GM21529 (cell line): ENCODE measurements around the gene FAM72B.
"Not testable (repeated sequence)": the region's sequence is repeated elsewhere in the genome, so short reads cannot be mapped to it uniquely, and the experiment has no call there.

Experiments used
- ATAC-seq: cut with Tn5 transposase; IDR thresholded peaks from one replicate; pipeline ENCODE4 v1.9.1; 2021; ENCODE audit not compliant: unreplicated experiment

The FAM72B gene

GRCh38 chr1:121184290-121185127 lies at the start of gene FAM72B, which contains the start of gene SRGAP2C:
Gene FAM72B (minus strand): TSS chr1:121184340. CDS start chr1:121183489, 851 bp downstream.
Gene SRGAP2C (plus strand): TSS chr1:121184975. CDS start chr1:121187447, 2,472 bp downstream.
- ATAC-seq: peak; percentile 84

DNA sequence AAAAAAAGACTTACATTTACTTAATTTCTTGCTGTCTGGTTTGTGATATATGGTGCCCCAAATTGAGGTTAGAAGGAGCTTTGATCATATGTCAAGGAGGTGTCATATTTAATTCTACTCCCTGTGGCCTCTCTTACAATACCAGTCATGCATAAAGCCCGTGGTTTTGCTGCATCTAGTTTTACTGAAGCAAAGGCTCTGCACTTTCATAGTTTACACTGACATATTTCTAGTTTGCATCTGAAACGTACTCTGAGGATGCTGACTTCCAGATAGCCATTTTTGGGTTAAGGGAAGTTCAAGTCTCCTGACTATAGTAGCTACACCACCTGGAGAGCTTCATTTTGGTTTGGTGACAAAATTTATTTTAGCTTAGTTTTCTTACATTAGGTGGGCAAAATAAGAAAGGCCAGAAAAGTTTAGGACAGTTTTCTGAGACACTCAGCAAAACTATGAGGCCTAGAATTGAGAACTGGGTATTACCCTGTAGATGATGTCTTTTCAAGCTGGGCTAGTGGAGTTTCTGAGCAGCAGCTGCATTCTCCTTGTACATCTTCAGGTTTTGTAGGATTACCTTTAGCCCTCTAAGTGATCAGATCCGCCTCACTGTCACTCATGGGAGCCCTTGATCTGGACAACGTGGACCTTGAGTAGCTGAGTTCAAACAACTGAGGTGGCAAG lies 48.4 kb upstream of the FAM72B start:
- ATAC-seq: peak; percentile 75

GRCh38 chr1:121230636-121231035 lies 46.5 kb upstream of the FAM72B start:
- not testable (repeated sequence) for ATAC-seq

- ATAC-seq: not testable (repeated sequence)
These were observed 43.6 kb upstream of the FAM72B start for GRCh38 chr1:121227544-121228330.

DNA sequence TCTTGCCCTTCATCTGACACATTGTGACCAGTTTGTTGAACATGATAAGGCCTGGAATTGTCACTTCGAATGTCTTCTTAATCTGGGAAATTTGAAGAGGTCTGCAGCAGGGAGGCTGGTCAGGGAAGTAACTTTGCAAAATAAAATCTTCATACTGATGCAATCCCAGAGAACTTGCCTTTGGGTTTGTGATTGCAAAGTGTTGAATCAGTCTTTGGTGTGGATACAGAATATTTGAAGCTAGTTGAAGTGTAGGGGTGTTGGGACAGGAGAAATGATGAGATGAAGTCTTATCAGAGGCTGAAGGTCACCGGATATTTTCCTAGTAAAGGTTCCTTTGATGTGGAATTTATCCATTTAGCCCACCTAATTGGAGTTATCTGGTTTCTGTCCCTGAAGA lies 42.8 kb upstream of the FAM72B start:
- ATAC-seq: not testable (repeated sequence)

GRCh38 chr1:121226295-121226904 lies 42.3 kb upstream of the FAM72B start:
- not testable (repeated sequence) for ATAC-seq

DNA sequence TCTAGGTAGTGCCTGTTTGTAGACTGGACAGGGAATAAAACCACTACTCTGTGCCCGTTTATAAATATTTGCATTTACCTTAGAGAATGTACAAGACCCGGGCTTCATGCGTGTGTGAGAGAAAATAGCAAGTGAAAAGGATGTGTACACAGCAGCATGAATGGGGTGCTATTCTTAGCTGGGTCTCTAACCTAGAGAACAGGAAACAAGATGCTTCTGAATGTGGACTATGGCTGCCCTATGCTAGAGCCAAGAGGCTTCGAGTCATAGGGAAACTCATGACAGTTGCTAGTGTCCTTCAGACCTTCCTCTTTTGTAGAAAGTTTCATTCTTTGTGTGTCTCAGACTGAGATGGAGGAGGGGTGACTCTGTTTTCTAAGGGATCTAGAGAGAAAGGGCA lies 40.6 kb upstream of the FAM72B start:
- peak; percentile 99 for ATAC-seq

DNA sequence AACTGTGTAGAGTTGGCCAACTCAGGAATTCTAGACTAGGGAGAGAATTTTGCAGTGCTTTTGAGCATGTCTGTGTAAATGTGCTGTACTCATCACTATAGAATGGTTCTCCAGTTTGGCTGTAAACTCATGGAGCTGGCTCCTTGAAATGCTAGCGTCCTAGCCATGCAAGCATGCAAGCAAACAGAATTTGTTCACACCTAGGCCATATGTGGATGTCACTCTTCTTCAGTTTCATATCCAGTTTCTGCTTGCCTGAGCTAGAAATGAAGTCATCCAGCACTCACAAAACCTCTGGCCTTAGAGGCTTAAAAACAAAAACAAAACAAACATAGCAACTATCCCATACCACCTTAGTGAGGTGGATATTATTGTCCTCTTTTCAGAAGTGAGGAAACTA lies 37.6 kb upstream of the FAM72B start:
- ATAC-seq: peak; percentile 37

DNA sequence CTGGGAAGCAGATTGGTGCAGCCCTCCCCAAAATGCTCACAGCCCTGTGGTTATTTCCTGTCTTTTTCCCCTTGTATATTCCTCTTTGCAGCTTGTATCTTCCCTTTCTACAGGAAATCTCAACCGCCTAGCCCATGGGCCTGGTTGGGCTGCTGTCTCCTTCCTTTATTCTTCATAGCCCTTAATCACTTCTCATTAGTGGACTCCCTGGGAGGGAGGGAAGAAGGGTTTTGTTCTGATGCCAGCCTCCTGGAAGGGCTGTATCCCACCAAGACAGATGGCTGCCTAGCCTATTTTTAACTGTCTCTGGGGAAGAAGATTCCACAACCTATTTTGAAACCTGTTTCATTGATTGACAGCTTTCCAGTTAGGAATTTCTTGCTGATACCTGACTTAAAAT lies 32.5 kb upstream of the FAM72B start:
- not testable (repeated sequence) for ATAC-seq

DNA sequence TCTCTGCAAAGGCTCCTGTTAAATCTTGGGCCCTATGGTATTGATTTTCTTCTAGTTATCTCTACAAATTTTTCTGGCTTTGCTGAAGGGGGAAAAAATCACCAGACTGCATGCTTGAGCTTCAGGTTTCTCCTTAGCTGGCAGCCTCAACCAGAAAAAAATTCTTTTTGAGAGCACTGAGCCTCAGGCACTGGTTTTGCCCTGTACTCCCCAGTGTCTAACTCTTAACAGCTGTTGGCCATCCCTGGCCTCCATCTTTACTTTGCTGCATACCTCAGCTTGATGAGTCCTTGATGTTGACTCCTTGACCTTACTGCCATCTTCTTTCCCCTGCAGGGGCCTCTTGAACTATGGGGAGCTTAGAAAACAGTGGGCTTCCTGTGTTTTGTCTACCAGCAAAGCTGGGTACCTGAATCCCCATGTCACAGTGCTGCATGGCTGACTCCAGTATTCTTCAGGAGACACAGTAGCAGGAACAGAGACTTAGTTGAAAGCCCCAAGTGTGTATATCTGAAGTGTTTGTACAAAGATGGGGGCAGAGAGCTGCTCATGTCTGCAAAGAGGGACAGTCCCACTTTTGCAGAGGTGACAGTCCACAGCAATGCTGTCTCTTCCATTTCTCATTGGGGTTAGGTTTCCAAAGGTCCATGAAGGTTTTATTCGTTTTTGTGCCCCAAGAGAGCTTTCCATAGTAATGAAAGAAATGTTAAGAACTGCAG lies 31.7 kb upstream of the FAM72B start:
- ATAC-seq: not testable (repeated sequence)

DNA sequence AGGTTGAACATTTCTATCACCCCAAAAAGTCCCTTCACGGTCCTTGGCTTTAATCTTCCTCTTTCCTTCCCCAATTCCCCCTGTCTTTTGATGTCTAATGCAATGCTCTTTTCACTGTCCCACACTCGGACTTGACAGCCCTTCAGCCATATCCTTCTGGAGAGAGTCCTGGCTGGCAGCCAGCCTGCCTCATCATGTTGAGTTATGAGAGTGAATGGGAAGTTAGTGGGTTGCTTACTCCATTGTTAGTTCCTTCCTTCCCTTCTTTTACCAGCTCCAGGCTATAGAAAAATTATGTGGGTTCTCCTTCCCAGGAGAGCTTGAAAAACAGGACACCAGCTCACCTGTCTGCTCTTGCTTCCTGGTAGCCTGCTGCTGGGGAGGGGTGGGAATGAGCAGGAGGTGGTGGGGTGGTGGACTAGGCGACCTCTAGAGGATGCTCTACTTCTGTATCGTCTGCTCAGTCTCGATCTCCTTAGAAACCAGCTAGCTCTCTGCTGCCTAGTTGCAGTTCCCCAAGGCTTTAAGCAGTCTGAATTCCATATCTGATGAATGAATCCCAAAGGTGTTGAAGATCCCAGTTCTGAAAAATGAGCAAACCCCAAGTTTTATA lies 30.5 kb upstream of the FAM72B start:
- ATAC-seq: not testable (repeated sequence)

DNA sequence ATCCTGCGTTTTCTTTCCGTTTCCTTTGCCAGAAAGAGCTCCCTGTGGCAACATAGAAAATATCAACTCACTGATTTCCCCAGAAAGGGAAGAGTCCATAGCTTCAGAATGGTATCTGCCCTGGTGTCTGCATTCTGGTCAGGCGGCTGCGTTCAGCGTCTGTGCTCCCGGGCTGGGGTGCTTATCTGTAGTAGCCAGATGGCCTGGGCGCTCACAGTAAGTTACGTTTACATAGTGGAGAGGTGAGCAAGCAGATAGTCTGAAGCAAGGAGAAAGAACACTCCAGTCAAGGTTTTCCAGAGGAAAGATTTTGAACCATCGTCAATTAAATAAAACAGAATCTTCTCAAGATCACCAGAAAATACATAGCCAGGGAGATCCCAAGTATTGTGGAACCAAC lies 29.4 kb upstream of the FAM72B start:
- ATAC-seq: not testable (repeated sequence)

GRCh38 chr1:121210778-121211177 lies 26.6 kb upstream of the FAM72B start:
- not testable (repeated sequence) for ATAC-seq

DNA sequence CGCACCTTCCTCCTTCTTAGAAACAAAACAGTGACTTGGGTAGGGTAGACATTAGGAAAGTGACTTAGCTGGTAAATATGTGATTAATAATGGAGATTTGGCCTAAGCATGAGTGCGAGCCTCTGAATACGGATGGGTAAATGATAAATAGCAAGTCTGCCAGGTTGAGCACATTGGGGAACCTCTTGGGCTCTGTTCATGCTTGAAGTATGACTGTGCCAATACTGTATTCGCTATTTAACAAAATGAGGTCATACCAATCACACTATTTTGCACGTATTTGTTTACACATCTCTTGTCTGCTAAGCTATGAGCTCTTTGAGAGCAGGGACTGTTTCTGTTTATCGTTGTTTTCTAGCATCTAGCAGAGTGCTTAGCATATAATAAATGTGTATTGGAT lies 24.2 kb upstream of the FAM72B start:
- ATAC-seq: not testable (repeated sequence)

GRCh38 chr1:121207328-121207727 lies 23.2 kb upstream of the FAM72B start:
- ATAC-seq: not testable (repeated sequence)

GRCh38 chr1:121205786-121206711 lies 21.9 kb upstream of the FAM72B start:
- not testable (repeated sequence) for ATAC-seq

GRCh38 chr1:121202986-121203385 lies 18.8 kb upstream of the FAM72B start:
- ATAC-seq: not testable (repeated sequence)
